Testis (tissue), 3 donors: ENCODE measurements around the gene SAMD4B. TPM values are rescaled to one million over a fixed set of nuclear protein-coding genes. Genes with fewer than 3 reads are reported as not detected.
"Not testable (repeated sequence)": the region's sequence is repeated elsewhere in the genome, so short reads cannot be mapped to it uniquely, and the experiment has no call there.

Experiments
- DNase-seq: peaks from one replicate; pipeline ENCODE4 v3.0.0-alpha.2; 2019
- H3K27ac ChIP-seq, 2 donors: fragments of 200-600 bp; sonication (generic); one replicate each; pipeline ENCODE4 v1.5.1; 2019
- H3K27me3 ChIP-seq: fragments of 200-600 bp; sonication (generic); one replicate; pipeline ENCODE4 v1.5.1; 2019
- H3K36me3 ChIP-seq: fragments of 200-600 bp; sonication (generic); one replicate; pipeline ENCODE4 v1.5.1; 2017; ENCODE audit warnings: low read depth; ENCODE audit errors: missing control alignments
- H3K4me1 ChIP-seq: fragments of 200-600 bp; sonication (generic); one replicate; pipeline ENCODE4 v1.5.1; 2019
- H3K4me3 ChIP-seq, 2 donors: fragments of 200-600 bp; sonication (generic); one replicate each; pipeline ENCODE4 v1.5.1; 2017 to 2019
- H3K9me3 ChIP-seq: fragments of 200-600 bp; sonication (generic); one replicate; pipeline ENCODE4 v1.5.1; 2017
- POLR2A ChIP-seq: fragments of 450-650 bp; IDR thresholded peaks from one replicate; pipeline ENCODE4 v1.6.1; 2017; ENCODE audit warnings: antibody characterized with exemption, mild to moderate bottlenecking, moderate library complexity
- WGBS, 2 donors: methylation state at CpG; one replicate each; pipeline ENCODE4 v1.1.5; 2018; 5-methylcytosine and 5-hydroxymethylcytosine counted together
- intact Hi-C: fragments of 100-400 bp; cut with DNase I; formaldehyde crosslinking; loops from one replicate; pipeline ENCODE4 v1.15.1; 2023; ENCODE audit warnings: low total_unique reads
- polyA plus RNA-seq: library from polyadenylated mRNA; stranded (reverse); fragments of 350-450 nt; fragmentation: Illumina TruSeq; extraction: RNeasy Lipid Tissue Mini Kit (QIAGEN cat#74804); gene quantifications from one replicate; pipeline ENCODE4 v1.2.3, GENCODE V29; 2014; ENCODE audit warnings: low read depth, low replicate concordance; ENCODE audit not compliant: insufficient read depth
- total RNA-seq, 2 donors: library from RNA; depleted of rRNA; stranded (reverse); fragments of >200 nt; gene quantifications; one replicate each; pipeline ENCODE4 v1.2.3, GENCODE V29; 2016
- TF ChIP-seq, protein P1 (sequence below), 3 experiments: fragments of 450-650 bp in 2 of 3; fragments of 200-600 bp in 1 of 3; sonication (generic) in 1 of 3; IDR thresholded peaks; one replicate each; pipeline ENCODE4 v1.5.1; 2016 to 2019; ENCODE audit warnings: antibody characterized with exemption in 3 of 3, mild to moderate bottlenecking in 2 of 3, moderate library complexity in 1 of 3

Gene SAMD4B
- total and polyA plus RNA-seq, 3 donors from 2014 or later: 159 to 276 (median 228) TPM

DNA sequence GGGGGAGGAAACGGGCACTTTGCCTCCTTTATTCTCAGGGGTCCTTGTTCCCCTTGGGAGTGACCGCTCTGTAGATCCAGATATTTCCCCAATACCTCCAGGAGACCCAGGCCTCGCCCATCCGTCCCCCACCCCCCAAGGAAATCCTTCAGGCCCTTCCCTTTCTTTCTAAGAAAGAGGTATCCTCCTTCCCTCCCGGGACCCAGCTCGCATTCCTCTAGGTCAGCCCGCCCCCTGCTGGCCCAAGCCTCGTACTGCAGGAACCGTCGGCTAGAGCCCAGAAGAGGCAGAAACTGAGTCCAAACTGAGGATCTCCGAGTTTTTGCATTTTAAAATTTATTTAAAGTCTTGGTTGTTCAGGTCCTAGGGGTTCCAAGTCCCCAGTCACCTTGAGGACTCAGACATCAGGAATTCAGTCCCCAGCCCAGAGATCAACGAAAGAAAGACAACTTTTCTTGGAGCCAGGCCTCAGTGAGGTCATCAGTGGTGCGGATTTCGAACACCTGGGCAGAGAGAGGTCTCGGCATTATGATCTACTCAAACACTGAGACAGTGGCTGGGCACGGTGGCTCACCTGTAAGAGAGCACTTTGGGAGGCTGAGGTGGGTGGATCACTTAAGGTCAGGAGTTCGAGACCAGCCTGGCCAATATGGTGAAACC is 14.0 kb upstream of the SAMD4B start:
- Histone ChIP-seq H3K36me3 (no peaks in the 10 kb centered on the region), H3K27ac (no peak overlapping the region), H3K27me3 (no peaks in the 10 kb centered on the region), H3K4me3 (no peak overlapping the region), H3K4me1 (peaks cover 8% of the 10 kb centered on the region), H3K9me3 (no peaks in the 10 kb centered on the region)
- peak; percentile 95 for DNase-seq
- WGBS, 2 donors: 20 to 23% methylated on average over 16 to 17 of the region's 17 CpGs
- TF ChIP-seq POLR2A: no peak
- TF ChIP-seq, protein P1, sequence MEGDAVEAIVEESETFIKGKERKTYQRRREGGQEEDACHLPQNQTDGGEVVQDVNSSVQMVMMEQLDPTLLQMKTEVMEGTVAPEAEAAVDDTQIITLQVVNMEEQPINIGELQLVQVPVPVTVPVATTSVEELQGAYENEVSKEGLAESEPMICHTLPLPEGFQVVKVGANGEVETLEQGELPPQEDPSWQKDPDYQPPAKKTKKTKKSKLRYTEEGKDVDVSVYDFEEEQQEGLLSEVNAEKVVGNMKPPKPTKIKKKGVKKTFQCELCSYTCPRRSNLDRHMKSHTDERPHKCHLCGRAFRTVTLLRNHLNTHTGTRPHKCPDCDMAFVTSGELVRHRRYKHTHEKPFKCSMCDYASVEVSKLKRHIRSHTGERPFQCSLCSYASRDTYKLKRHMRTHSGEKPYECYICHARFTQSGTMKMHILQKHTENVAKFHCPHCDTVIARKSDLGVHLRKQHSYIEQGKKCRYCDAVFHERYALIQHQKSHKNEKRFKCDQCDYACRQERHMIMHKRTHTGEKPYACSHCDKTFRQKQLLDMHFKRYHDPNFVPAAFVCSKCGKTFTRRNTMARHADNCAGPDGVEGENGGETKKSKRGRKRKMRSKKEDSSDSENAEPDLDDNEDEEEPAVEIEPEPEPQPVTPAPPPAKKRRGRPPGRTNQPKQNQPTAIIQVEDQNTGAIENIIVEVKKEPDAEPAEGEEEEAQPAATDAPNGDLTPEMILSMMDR (IDR thresholded peaks at IDR 0.05): peak; percentile 94 to 98 (median 97)
- intact Hi-C loops: loop anchor here (5.0 kb wide), 1 partner anchor 201 kb away; the partner anchor contains the start of gene PAK4

DNA sequence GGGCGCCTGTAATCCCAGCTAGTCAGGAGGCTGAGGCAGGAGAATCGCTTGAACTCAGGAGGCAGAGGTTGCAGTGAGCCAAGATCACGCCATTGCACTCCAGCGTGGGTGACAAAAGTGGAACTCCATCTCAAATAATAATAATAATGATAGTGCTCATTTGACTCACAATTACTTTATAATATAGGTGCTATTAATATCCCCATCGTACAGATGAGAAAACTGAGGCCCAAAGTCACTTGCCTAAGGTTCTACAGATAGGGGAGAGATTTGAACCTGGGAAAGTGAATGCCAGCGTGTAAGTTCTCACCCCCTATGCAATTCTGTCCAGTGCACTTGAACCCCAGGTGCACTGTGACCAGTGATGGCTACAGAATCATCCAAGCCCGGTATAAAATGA is 12.3 kb upstream of the SAMD4B start:
- Histone ChIP-seq H3K4me1 (peaks cover 8% of the 10 kb centered on the region), H3K36me3 (no peaks in the 10 kb centered on the region), H3K4me3 (no peak overlapping the region), H3K27me3 (no peaks in the 10 kb centered on the region), H3K9me3 (no peaks in the 10 kb centered on the region), H3K27ac (no peak overlapping the region)
- 88 to 92% methylated on average over 7 of the region's 7 CpGs for WGBS, 2 donors
- no peak for DNase-seq
- intact Hi-C loops: loop anchor here (5.0 kb wide), 1 partner anchor 203 kb away; the partner anchor contains the start of gene PAK4
- no peak for TF ChIP-seq POLR2A
- TF ChIP-seq, protein P1 (IDR thresholded peaks at IDR 0.05): no peak

DNA sequence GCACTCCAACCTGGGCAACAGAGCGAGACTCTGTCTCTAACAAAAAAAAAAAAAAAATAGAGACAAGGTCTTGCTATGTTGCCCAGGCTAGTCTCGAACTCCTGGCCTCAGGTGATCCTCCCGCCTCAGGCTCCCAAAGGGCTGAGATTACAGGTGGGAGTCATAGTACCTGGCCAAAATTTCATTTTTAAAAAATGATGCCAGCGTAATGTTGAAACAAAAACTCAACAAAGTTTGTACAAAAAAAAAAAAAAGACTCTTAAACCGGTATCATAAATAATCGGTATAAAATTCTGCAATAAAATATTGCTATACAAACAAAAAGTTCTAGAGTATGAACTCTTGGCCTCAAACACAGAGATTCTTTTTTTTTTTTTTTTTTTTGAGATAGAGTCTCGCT is 9.9 kb upstream of the SAMD4B start:
- H3K36me3 ChIP-seq: no peaks in the 10 kb centered on the region
- H3K27ac ChIP-seq: no peak overlapping the region
- WGBS, 2 donors: 92% methylated on average over 7 of the region's 7 CpGs
- DNase-seq: no peak
- intact Hi-C loops: no loop called here
- TF ChIP-seq, protein P1 (IDR thresholded peaks at IDR 0.05): no peak
- TF ChIP-seq POLR2A: no peak
- no peaks in the 10 kb centered on the region for H3K27me3 ChIP-seq
- H3K4me3 ChIP-seq: no peak overlapping the region
- peaks cover 7% of the 10 kb centered on the region for H3K4me1 ChIP-seq
- H3K9me3 ChIP-seq: no peaks in the 10 kb centered on the region

DNA sequence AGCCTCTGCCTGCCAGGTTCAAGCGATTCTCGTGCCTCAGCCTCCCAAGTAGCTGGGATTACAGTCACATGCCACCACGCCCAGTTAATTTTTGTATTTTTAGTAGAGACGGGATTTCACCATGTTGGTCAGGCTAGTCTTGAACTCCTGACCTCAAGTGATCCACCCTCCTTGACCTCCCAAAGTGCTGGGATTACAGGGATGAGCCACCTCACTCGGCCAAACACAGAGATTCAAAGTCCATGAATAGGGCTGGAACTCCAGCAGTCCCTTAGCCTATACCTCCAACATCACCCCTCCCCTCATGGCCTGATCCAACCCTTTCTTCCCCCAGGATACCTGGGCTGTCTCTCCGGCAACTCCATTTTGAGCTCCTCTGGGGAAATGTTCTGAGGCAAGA is 9.5 kb upstream of the SAMD4B start:
- H3K27ac ChIP-seq, DNase-seq, H3K27me3 ChIP-seq, intact Hi-C loops, H3K9me3 ChIP-seq, H3K4me3 ChIP-seq, H3K36me3 ChIP-seq, H3K4me1 ChIP-seq: not testable (repeated sequence)
- 79 to 80% methylated on average over 6 of the region's 6 CpGs for WGBS, 2 donors

DNA sequence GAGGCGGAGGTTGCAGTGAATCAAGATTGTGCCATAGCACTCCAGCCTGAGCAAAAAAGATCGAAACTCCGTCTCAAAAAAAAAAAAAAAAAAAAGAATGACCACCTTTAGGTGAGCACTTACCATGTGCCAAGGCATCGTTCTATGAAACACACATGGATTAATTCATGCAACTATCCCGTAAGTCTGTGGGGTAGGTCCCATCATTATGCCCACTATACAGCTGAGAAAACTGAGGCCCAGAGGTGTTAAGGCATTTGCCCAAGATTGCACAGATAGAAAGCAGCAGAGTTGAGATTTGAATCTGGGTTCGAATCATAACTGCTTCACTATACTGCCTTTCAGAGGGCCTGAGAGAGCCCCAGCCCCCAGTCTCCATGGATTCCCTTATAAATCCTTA is 8.7 kb upstream of the SAMD4B start:
- Histone ChIP-seq H3K4me1 (no peaks in the 10 kb centered on the region), H3K27me3 (no peaks in the 10 kb centered on the region), H3K4me3 (no peak overlapping the region), H3K36me3 (no peaks in the 10 kb centered on the region), H3K9me3 (no peaks in the 10 kb centered on the region), H3K27ac (no peak overlapping the region)
- 95 to 99% methylated on average over 6 of the region's 6 CpGs for WGBS, 2 donors
- no peak for DNase-seq
- intact Hi-C loops: no loop called here
- TF ChIP-seq, protein P1 (IDR thresholded peaks at IDR 0.05): no peak
- TF ChIP-seq POLR2A: no peak
